ENCODE results near the gene VPS8. TPM values are rescaled to one million over a fixed set of nuclear protein-coding genes. Genes with fewer than 3 reads are reported as not detected.

VPS8 gene
- total and polyA plus RNA-seq, 2 of the 13 experiments (the other 11 are each of a cell fraction or from before 2014, with no cell fraction given), result 14.2 to 35.1 TPM

DNA sequence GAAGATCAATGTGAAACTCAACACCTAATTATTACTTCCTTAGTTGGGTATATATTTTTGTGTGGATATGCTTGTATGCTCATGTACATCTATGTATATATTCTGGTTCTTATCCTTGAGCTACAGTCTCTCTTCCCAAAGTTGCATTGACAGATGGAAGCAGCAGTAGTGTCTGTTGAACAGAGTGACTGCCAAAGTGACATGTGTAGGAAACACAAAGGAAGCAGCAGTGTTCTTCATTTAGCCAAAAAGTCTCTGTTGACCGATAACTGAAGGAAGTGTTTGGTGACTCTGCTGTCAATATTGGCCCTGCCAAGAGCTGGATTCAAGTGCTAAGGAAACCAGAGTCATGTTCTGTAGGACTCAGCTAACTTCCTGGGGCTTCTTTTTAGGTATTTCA is 217.1 kb downstream of the VPS8 start (continued):
- TF ChIP-seq U2AF2 (IDR thresholded peaks at IDR 0.05; ENCODE audit: low read depth, low read length), result no peak
- no peak for TF ChIP-seq HMG20A (CRISPR knock-in tag; IDR thresholded peaks at IDR 0.05; ENCODE audit: borderline replicate concordance)
- no peak for TF ChIP-seq CC2D1A (CRISPR knock-in tag; IDR thresholded peaks at IDR 0.05)
- TF ChIP-seq, protein P1, sequence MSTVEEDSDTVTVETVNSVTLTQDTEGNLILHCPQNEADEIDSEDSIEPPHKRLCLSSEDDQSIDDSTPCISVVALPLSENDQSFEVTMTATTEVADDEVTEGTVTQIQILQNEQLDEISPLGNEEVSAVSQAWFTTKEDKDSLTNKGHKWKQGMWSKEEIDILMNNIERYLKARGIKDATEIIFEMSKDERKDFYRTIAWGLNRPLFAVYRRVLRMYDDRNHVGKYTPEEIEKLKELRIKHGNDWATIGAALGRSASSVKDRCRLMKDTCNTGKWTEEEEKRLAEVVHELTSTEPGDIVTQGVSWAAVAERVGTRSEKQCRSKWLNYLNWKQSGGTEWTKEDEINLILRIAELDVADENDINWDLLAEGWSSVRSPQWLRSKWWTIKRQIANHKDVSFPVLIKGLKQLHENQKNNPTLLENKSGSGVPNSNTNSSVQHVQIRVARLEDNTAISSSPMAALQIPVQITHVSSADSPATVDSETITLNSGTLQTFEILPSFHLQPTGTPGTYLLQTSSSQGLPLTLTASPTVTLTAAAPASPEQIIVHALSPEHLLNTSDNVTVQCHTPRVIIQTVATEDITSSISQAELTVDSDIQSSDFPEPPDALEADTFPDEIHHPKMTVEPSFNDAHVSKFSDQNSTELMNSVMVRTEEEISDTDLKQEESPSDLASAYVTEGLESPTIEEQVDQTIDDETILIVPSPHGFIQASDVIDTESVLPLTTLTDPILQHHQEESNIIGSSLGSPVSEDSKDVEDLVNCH (CRISPR knock-in tag; IDR thresholded peaks at IDR 0.05), result no peak
- no peak for TF ChIP-seq ZNF274 (CRISPR knock-in tag; IDR thresholded peaks at IDR 0.05)
- no peak for TF ChIP-seq KMT2A (CRISPR knock-in tag; IDR thresholded peaks at IDR 0.05)
- no peak for TF ChIP-seq SMAD9 (CRISPR knock-in tag; IDR thresholded peaks at IDR 0.05)
- no peak for TF ChIP-seq ZNF20 (CRISPR knock-in tag; IDR thresholded peaks at IDR 0.05)
- TF ChIP-seq ZC3H4 (CRISPR knock-in tag; IDR thresholded peaks at IDR 0.05; ENCODE audit: borderline replicate concordance), result no peak
- TF ChIP-seq, protein P2, sequence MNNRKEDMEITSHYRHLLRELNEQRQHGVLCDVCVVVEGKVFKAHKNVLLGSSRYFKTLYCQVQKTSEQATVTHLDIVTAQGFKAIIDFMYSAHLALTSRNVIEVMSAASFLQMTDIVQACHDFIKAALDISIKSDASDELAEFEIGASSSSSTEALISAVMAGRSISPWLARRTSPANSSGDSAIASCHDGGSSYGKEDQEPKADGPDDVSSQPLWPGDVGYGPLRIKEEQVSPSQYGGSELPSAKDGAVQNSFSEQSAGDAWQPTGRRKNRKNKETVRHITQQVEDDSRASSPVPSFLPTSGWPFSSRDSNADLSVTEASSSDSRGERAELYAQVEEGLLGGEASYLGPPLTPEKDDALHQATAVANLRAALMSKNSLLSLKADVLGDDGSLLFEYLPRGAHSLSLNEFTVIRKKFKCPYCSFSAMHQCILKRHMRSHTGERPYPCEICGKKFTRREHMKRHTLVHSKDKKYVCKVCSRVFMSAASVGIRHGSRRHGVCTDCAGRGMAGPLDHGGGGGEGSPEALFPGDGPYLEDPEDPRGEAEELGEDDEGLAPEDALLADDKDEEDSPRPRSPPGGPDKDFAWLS (CRISPR knock-in tag; IDR thresholded peaks at IDR 0.05; ENCODE audit: borderline replicate concordance), result no peak
- no peak for TF ChIP-seq ZNF563 (CRISPR knock-in tag; IDR thresholded peaks at IDR 0.05)
- no peak for TF ChIP-seq SNAPC2 (CRISPR knock-in tag; IDR thresholded peaks at IDR 0.05)

Data from HepG2 (cell line).